K562 (cell line): ENCODE measurements around the gene S100P. TPM values are rescaled to one million over a fixed set of nuclear protein-coding genes. Genes with fewer than 3 reads are reported as not detected.
A peak's percentile ranks its signal among the peaks of the same experiment; 100 is the strongest.

Experiments
- ATAC-seq: fragments of 200-7000 bp; cut with Tn5 transposase; 3 replicates; pipeline ENCODE4 v1.9.1; 2020; ENCODE audit warnings: moderate library complexity
- BruUV-seq: library from RNA; stranded (reverse); fragments of 400-500 nt; replicated peaks from 2 replicates; lab custom pipeline; 2021; lab: Mats Ljungman, UMichigan
- CTCF ChIA-PET: fragments of 300-600 bp; formaldehyde crosslinking; extraction: SDS; loops from one replicate; lab custom pipeline; 2021; ENCODE audit warnings: low intra/inter-chr PET ratio; lab: Yijun Ruan, JAX
- POLR2A ChIA-PET: fragments of 300-600, 350-650 bp; sonication (Branson Sonifier 250); formaldehyde crosslinking; extraction: SDS; loops from one replicate; lab custom pipeline; 2021; ENCODE audit warnings: antibody characterized with exemption, inconsistent platforms; lab: Yijun Ruan, JAX
- DNase-seq, 4 experiments: peaks; one replicate each; pipeline versions ENCODE4 v3.0.0 to v3.0.0-alpha.2; 2011 to 2018; ENCODE audit warnings: low spot score in 3 of 4, mixed read lengths in 3 of 4; ENCODE audit errors: extremely low read depth in 1 of 4
- FAIRE-seq: peaks from 2 replicates; lab custom pipeline; 2011; peaks lifted over from hg19 to GRCh38; lab: Jason Lieb, UNC
- H2AFZ ChIP-seq: 2 replicates; pipeline ENCODE4 v1.6.0; 2011; ENCODE audit warnings: low read depth, low read length, control low read depth, inconsistent platforms
- H3K27ac ChIP-seq: fragments of 200-600 bp; 3 replicates; pipeline ENCODE4 v1.8.0; 2011; ENCODE audit warnings: low read depth, mild to moderate bottlenecking, control low read depth, inconsistent platforms, low read length, moderate library complexity, mixed read lengths; ENCODE audit errors: extremely low read depth
- H3K27me3 ChIP-seq, 2 experiments: fragments of 300-600 bp in 1 of 2; 2 replicates in 1 of 2; 3 replicates in 1 of 2; pipeline versions ENCODE4 v1.6.0 to v1.8.0; 2011; ENCODE audit warnings: inconsistent platforms in 2 of 2, low read length in 2 of 2, mild to moderate bottlenecking in 1 of 2, mixed read lengths in 1 of 2, moderate library complexity in 1 of 2; ENCODE audit not compliant: control insufficient read depth in 2 of 2, insufficient read depth in 2 of 2
- H3K36me3 ChIP-seq: fragments of 300-600 bp; 3 replicates; pipeline ENCODE4 v1.8.0; 2011; ENCODE audit warnings: mild to moderate bottlenecking, low read length, inconsistent platforms; ENCODE audit not compliant: control insufficient read depth, insufficient read depth
- H3K4me1 ChIP-seq, 2 experiments: fragments of 200-600 bp in 1 of 2; replicated peaks in 1 of 2; 2 replicates in 1 of 2; 3 replicates in 1 of 2; pipeline versions ENCODE4 v1.5.1 to v1.8.0; 2011; ENCODE audit warnings: inconsistent platforms in 2 of 2, low read length in 2 of 2, mild to moderate bottlenecking in 1 of 2, mixed read lengths in 1 of 2, moderate library complexity in 1 of 2; ENCODE audit not compliant: control insufficient read depth in 2 of 2, insufficient read depth in 2 of 2
- H3K4me2 ChIP-seq: 2 replicates; pipeline ENCODE4 v1.6.1; 2011; ENCODE audit warnings: low read length, control low read depth, inconsistent platforms, mixed read lengths; ENCODE audit not compliant: insufficient read depth
- H3K4me3 ChIP-seq: fragments of 200-600 bp; sonication (generic), shearing (Covaris generic); 2 replicates; pipeline ENCODE4 v1.5.1; 2016; ENCODE audit warnings: control low read depth, inconsistent platforms
- H3K79me2 ChIP-seq: fragments of 200-600 bp; 3 replicates; pipeline ENCODE4 v1.8.0; 2011; ENCODE audit warnings: low read length, inconsistent platforms; ENCODE audit not compliant: control insufficient read depth, insufficient read depth
- H3K9ac ChIP-seq, 2 experiments: 2 replicates each; pipeline versions ENCODE4 v1.6.0 to v1.6.1; 2011; ENCODE audit warnings: low read depth in 2 of 2, low read length in 2 of 2, control low read depth in 1 of 2, inconsistent platforms in 1 of 2, mild to moderate bottlenecking in 1 of 2, mixed read lengths in 1 of 2; ENCODE audit not compliant: insufficient read depth in 1 of 2
- H3K9me1 ChIP-seq: one replicate; pipeline ENCODE4 v1.6.0; 2011; ENCODE audit warnings: inconsistent platforms, mild to moderate bottlenecking, low read length, moderate library complexity; ENCODE audit not compliant: control insufficient read depth, insufficient read depth
- H3K9me3 ChIP-seq: replicated peaks from 2 replicates; pipeline ENCODE4 v1.5.1; 2011; ENCODE audit warnings: low read depth, low read length, inconsistent platforms; ENCODE audit not compliant: control insufficient read depth, insufficient read depth
- H4K20me1 ChIP-seq: replicated peaks from 2 replicates; pipeline ENCODE4 v1.6.1; 2011; ENCODE audit warnings: low read length, inconsistent platforms, mixed read lengths; ENCODE audit not compliant: control insufficient read depth, insufficient read depth
- C11orf30 ChIP-seq: fragments of 450-650 bp; IDR thresholded peaks from 2 replicates; pipeline ENCODE4 v1.6.1; 2016; ENCODE audit warnings: low read depth, mild to moderate bottlenecking
- CREB3 ChIP-seq: fragments of 450-650 bp; conservative IDR thresholded peaks from 2 replicates; pipeline ENCODE4 v1.6.1; 2016; ENCODE audit warnings: missing genetic modification characterization, low read depth, mild to moderate bottlenecking, missing compliant biosample characterization, moderate library complexity
- HMG20B ChIP-seq: fragments of 250-450 bp; sonication (Bioruptor Pico); IDR thresholded peaks from 2 replicates; pipeline ENCODE4 v1.5.0; 2021; ENCODE audit warnings: mild to moderate bottlenecking
- HMGXB4 ChIP-seq: sonication (generic); formaldehyde crosslinking; IDR thresholded peaks from 2 replicates; pipeline ENCODE4 v1.8.1; 2023; ENCODE audit warnings: mild to moderate bottlenecking, missing genetic modification reagents
- KAT2B ChIP-seq: IDR thresholded peaks from one replicate; pipeline ENCODE4 v1.6.1; 2012; ENCODE audit warnings: low read depth, mild to moderate bottlenecking, control low read depth, inconsistent platforms, low read length, moderate library complexity
- KHSRP ChIP-seq: fragments of 450-650 bp; IDR thresholded peaks from 2 replicates; pipeline ENCODE4 v1.6.1; 2017
- POLR2A ChIP-seq: fragments of 450-650 bp; conservative IDR thresholded peaks from 2 replicates; pipeline ENCODE4 v1.6.1; 2016
- POLR2AphosphoS2 ChIP-seq: IDR thresholded peaks from 2 replicates; pipeline ENCODE4 v1.6.1; 2012; ENCODE audit warnings: low read length, improper control_type of control experiment
- POLR2B ChIP-seq: fragments of 450-650 bp; IDR thresholded peaks from 2 replicates; pipeline ENCODE4 v1.6.1; 2018; ENCODE audit warnings: low read depth; ENCODE audit not compliant: partially characterized antibody
- SUPT5H ChIP-seq: fragments of 450-650 bp; IDR thresholded peaks from 2 replicates; pipeline ENCODE4 v1.6.1; 2016
- TBL1XR1 ChIP-seq, 2 experiments: IDR thresholded peaks; 2 replicates each; pipeline ENCODE4 v1.6.1; 2012; ENCODE audit warnings: improper control_type of control experiment in 2 of 2, low read length in 2 of 2, mild to moderate bottlenecking in 1 of 2
- ZNF57 ChIP-seq: fragments of 450-650 bp; formaldehyde crosslinking; IDR thresholded peaks from 2 replicates; pipeline ENCODE4 v1.4.0; 2020; ENCODE audit warnings: mild to moderate bottlenecking, moderate library complexity
- WGBS: fragments of 100-300 bp; shearing (Covaris generic); methylation state at CpG from one replicate; pipeline ENCODE4 v1.1.6; 2016; ENCODE audit warnings: low coverage, mixed read lengths; ENCODE audit not compliant: insufficient coverage; ENCODE audit errors: missing lambda C conversion rate; 5-methylcytosine and 5-hydroxymethylcytosine counted together
- in situ Hi-C: fragments of 300-500 bp; cut with MboI; formaldehyde crosslinking; loops from 4 replicates; pipeline ENCODE4 v1.15.0; 2018; ENCODE audit warnings: inconsistent platforms, mixed read lengths
- intact Hi-C: fragments of 100-400 bp; cut with micrococcal nuclease; formaldehyde crosslinking; loops from 2 replicates; pipeline ENCODE4 v1.14.2; 2022
- polyA plus RNA-seq, 8 experiments: library from polyadenylated mRNA; depleted of rRNA in 4 of 8; stranded (reverse) in 5 of 8; unstranded in 3 of 8; fragments of >200 nt; fragmentation: Nextera tagmentation in 2 of 8; fragmentation: Illumina TruSeq in 1 of 8; extraction: Ambion mirVana in 2 of 8; extraction: Trizol in 1 of 8; gene quantifications; 2 replicates each; pipeline versions ENCODE4 v1.2.1 to v1.2.3, GENCODE V29; 2011 to 2014; ENCODE audit warnings: inconsistent platforms in 1 of 8, missing spikeins in 1 of 8
- total RNA-seq, 7 experiments: library from RNA; depleted of rRNA in 6 of 7; stranded (reverse); fragments of >200 nt in 6 of 7; fragmentation: Illumina TruSeq in 2 of 7; extraction: Trizol in 2 of 7; gene quantifications; 2 replicates each; pipeline versions ENCODE4 v1.2.1 to v1.2.3, GENCODE V29; 2011 to 2021; ENCODE audit warnings: low replicate concordance in 1 of 7
- TF ChIP-seq, protein P1 (sequence below): fragments of 450-650 bp; IDR thresholded peaks from 2 replicates; pipeline ENCODE4 v1.6.1; 2018; ENCODE audit warnings: mild to moderate bottlenecking, low read depth; ENCODE audit not compliant: partially characterized antibody
- TF ChIP-seq, protein P2 (sequence below): fragments of 450-650 bp; IDR thresholded peaks from 2 replicates; pipeline ENCODE4 v1.6.1; 2017; ENCODE audit warnings: antibody characterized with exemption

Gene S100P
- total and polyA plus RNA-seq, 9 of the 15 experiments (the other 6 are each of a cell fraction or from before 2014, with no cell fraction given), result 4.1 to 23.8 (median 7.5) TPM

DNA sequence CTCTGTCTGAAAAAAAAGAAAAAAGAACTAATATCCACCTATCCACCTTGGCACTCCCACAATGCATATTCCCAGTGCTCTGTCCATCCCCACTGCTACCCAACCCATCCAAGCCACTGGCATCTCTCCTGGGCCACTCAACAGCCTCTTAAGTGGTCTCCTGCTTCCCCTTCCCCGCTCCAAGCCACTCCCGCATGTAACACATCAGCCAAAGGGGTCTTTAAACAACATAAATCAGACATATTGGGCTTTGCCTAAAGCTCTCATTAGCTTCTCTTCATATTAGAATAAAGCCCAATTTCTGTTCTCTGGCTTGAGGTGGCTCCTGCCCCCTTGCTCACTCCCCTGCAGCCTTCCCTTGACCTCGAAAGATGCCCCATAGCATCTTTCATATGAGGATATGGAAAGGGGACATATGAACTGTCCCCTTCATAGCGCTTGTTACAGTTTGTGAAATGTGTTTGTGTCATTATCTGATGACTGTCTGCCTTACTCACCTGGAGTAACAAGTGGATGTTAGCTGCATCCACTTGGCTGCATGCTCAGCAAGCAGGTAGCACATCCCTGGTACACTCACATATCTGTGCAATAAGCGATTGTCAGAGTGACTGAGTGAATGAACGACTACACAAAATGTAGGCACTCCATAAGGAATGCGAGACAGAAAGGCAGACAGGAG is 25.4 kb downstream of the S100P start:
- DNase-seq (peak in 1 of 4 experiments; percentile 6), FAIRE-seq (no peak), ATAC-seq (no peak)
- ChIA-PET POLR2A (interaction anchor here (0.5 to 2.4 kb wide), 8 partner anchors 9 to 322 kb away, joined by 3 to 8 read pairs (median 4); partner anchors contain the start of gene MRFAP1L1), CTCF (interaction anchor here (0.6 to 4.0 kb wide), 7 partner anchors 44 to 363 kb away, joined by 3 to 66 read pairs (median 12); partner anchors contain the start of gene KIAA0232)
- peaks cover 31% of the 10 kb centered on the region for H3K79me2 ChIP-seq
- intact Hi-C loops (no loop called here), in situ Hi-C loops (no loop called here)
- H3K4me1 ChIP-seq, result peaks cover 22 to 31% of the 10 kb centered on the region in 2 experiments; a peak in 4 of 5 replicates
- no peak overlapping the region for H3K4me3 ChIP-seq
- H3K36me3 ChIP-seq, result no peaks in the 10 kb centered on the region
- H3K27me3 ChIP-seq, result no peaks in the 10 kb centered on the region
- WGBS, result 44% methylated on average over 7 of the region's 7 CpGs
- BruUV-seq, result no TSS peak
- H3K9me1 ChIP-seq, result no peaks in the 10 kb centered on the region
- no peaks in the 10 kb centered on the region for H3K9me3 ChIP-seq
- 0 out of 2 replicates have a peak, but pooled peaks cover 4% of the 10 kb centered on the region for H4K20me1 ChIP-seq
- no peak overlapping the region for H3K9ac ChIP-seq
- H3K4me2 ChIP-seq, result no peak overlapping the region
- TF ChIP-seq C11orf30, result no peak
- no peak for TF ChIP-seq KHSRP
- TF ChIP-seq SUPT5H, result peak; percentile 25; the same call in 1 of the 2 replicates
- TF ChIP-seq TBL1XR1 (IDR thresholded peaks at IDR 0.05; ENCODE audit: low read length in 2 of 2), result no peak
- no peak for TF ChIP-seq HMGXB4 (CRISPR knock-in tag)
- no peak for TF ChIP-seq CREB3 (tag)
- no peak for TF ChIP-seq KAT2B
- TF ChIP-seq, protein P1, sequence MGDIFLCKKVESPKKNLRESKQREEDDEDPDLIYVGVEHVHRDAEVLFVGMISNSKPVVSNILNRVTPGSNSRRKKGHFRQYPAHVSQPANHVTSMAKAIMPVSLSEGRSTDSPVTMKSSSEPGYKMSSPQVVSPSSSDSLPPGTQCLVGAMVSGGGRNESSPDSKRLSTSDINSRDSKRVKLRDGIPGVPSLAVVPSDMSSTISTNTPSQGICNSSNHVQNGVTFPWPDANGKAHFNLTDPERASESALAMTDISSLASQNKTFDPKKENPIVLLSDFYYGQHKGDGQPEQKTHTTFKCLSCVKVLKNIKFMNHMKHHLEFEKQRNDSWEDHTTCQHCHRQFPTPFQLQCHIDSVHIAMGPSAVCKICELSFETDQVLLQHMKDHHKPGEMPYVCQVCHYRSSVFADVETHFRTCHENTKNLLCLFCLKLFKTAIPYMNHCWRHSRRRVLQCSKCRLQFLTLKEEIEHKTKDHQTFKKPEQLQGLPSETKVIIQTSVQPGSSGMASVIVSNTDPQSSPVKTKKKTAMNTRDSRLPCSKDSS, result no peak
- no peak for TF ChIP-seq HMG20B (CRISPR knock-in tag)
- 0 out of 2 replicates have a peak, but pooled peaks have one; percentile 28 for TF ChIP-seq POLR2AphosphoS2
- TF ChIP-seq POLR2B, result peak; percentile 23
- TF ChIP-seq POLR2A, result peak; percentile 48; the same call in 1 of the 2 replicates
- TF ChIP-seq ZNF57 (CRISPR knock-in tag), result no peak
- TF ChIP-seq, protein P2, sequence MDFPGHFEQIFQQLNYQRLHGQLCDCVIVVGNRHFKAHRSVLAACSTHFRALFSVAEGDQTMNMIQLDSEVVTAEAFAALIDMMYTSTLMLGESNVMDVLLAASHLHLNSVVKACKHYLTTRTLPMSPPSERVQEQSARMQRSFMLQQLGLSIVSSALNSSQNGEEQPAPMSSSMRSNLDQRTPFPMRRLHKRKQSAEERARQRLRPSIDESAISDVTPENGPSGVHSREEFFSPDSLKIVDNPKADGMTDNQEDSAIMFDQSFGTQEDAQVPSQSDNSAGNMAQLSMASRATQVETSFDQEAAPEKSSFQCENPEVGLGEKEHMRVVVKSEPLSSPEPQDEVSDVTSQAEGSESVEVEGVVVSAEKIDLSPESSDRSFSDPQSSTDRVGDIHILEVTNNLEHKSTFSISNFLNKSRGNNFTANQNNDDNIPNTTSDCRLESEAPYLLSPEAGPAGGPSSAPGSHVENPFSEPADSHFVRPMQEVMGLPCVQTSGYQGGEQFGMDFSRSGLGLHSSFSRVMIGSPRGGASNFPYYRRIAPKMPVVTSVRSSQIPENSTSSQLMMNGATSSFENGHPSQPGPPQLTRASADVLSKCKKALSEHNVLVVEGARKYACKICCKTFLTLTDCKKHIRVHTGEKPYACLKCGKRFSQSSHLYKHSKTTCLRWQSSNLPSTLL, result no peak
- TF ChIP-seq, all 486 proteins: peak for 4
- H2AFZ ChIP-seq, result no peak overlapping the region
- H3K27ac ChIP-seq, result no peak overlapping the region
